ENCODE results near the gene EPHA2. TPM values are rescaled to one million over a fixed set of nuclear protein-coding genes. Genes with fewer than 3 reads are reported as not detected.

Gene EPHA2
- total and polyA plus RNA-seq, 2 experiments from 2014 or later, result 9.8 to 26.2 TPM

- TF ChIP-seq, protein P1, sequence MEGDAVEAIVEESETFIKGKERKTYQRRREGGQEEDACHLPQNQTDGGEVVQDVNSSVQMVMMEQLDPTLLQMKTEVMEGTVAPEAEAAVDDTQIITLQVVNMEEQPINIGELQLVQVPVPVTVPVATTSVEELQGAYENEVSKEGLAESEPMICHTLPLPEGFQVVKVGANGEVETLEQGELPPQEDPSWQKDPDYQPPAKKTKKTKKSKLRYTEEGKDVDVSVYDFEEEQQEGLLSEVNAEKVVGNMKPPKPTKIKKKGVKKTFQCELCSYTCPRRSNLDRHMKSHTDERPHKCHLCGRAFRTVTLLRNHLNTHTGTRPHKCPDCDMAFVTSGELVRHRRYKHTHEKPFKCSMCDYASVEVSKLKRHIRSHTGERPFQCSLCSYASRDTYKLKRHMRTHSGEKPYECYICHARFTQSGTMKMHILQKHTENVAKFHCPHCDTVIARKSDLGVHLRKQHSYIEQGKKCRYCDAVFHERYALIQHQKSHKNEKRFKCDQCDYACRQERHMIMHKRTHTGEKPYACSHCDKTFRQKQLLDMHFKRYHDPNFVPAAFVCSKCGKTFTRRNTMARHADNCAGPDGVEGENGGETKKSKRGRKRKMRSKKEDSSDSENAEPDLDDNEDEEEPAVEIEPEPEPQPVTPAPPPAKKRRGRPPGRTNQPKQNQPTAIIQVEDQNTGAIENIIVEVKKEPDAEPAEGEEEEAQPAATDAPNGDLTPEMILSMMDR (IDR thresholded peaks at IDR 0.05; ENCODE audit: low read depth, low read length), result no peak
- no peaks in the 10 kb centered on the region for H3K9me3 ChIP-seq (ENCODE audit: low read depth)
- H3K4me3 ChIP-seq, result peak overlapping the region; percentile 58
- H3K27ac ChIP-seq, result no peak overlapping the region
- no peaks in the 10 kb centered on the region for H3K27me3 ChIP-seq
- no peak for DNase-seq (ENCODE audit: low read depth in 1 of 2, low spot score in 1 of 2)
- H3K36me3 ChIP-seq, result no peaks in the 10 kb centered on the region
- peaks cover 42% of the 10 kb centered on the region for H3K4me1 ChIP-seq (ENCODE audit: low read depth)
Measured at GRCh38 chr1:16153999-16154673, 1.7 kb downstream of the EPHA2 start.

DNA sequence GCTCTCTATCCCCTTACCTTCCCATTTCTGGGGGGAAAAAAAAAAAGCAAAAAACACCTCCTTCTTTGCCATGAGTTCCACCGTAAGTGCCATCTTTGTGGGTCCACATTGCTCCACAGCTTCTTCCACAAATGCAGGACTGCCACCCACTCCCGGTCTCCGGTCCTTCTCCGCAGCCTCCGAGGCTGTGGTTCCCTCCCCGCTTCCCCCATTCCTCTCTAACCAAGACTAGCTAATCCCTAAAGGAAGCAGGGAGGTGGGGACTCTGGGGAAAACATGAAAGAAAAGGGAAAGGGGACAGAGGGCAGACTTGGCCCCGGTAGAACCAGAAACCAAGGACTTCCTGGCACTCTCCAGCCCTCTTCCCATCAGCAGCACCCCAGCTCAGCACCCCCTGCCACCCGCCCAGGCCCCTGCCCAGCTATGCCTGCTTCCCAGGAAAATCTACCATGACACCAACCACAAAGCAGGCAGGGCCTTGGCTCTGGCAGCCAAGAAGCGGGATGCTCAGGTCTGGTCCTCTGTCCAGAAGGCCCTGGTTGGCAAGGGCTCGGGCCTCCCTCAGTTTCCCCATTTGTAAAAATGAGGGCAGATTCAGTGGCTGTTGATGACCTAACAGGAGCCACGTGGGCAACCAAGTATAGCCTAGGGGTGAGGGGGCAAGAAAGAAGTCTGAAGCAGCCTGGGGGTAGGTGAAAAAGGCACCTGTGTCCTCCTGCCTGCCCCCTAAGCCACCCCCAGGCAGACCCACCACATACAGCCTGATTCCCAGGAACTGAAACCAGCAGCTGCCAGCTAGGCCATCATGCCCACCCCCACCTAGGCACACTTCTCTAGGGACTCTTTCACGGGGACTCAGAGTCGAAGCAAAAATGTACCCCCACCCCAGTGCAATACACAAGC lies 2.5 kb downstream of the EPHA2 start:
- H3K4me1 ChIP-seq (ENCODE audit: low read depth), result peaks cover 42% of the 10 kb centered on the region
- H3K4me3 ChIP-seq, result peak overlapping the region; percentile 58
- DNase-seq (ENCODE audit: low read depth in 1 of 2, low spot score in 1 of 2), result no peak
- TF ChIP-seq, protein P1 (IDR thresholded peaks at IDR 0.05; ENCODE audit: low read depth, low read length), result no peak
- H3K9me3 ChIP-seq (ENCODE audit: low read depth), result no peaks in the 10 kb centered on the region
- no peaks in the 10 kb centered on the region for H3K36me3 ChIP-seq
- no peaks in the 10 kb centered on the region for H3K27me3 ChIP-seq
- no peak overlapping the region for H3K27ac ChIP-seq

DNA sequence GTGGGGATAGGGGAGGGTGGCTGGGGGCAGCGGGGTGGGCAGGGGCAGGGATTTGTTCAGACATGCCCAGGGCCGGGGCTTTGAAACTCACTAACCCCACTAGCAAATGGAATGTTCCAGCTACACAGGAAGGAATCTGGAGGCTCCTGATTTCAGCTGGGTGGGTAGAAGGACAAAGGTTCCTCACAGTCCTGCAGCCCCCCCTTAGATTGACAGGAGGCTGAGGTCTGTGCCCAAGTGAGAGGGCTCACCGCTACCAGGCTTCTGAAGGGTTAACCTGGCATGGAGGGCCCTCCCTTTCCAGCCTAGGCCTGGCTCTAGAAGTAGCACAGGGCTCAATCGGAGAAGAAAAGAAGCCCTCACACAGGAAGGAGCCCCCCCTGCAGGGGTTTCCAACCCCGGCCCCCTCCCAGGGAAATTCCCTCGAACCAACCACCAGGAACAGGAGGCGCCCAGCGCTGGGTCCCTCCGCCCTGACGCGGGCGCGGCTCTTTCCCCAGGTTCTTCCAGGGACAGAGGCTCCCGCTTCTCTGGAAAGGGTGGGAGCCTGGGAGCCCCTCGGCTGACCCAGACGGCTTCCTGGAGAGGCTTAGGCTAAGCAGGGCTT lies 3.3 kb downstream of the EPHA2 start:
- peak in 1 of 2 donors; percentile 34 for DNase-seq (ENCODE audit: low read depth in 1 of 2, low spot score in 1 of 2)
- peaks cover 7% of the 10 kb centered on the region for H3K36me3 ChIP-seq
- H3K9me3 ChIP-seq (ENCODE audit: low read depth), result no peaks in the 10 kb centered on the region
- no peaks in the 10 kb centered on the region for H3K27me3 ChIP-seq
- H3K4me1 ChIP-seq (ENCODE audit: low read depth), result peaks cover 42% of the 10 kb centered on the region
- no peak overlapping the region for H3K4me3 ChIP-seq
- TF ChIP-seq, protein P1 (IDR thresholded peaks at IDR 0.05; ENCODE audit: low read depth, low read length), result no peak
- H3K27ac ChIP-seq, result peak overlapping the region; percentile 11

GRCh38 chr1:16151995-16152384 lies 3.9 kb downstream of the EPHA2 start:
- peak overlapping the region; percentile 11 for H3K27ac ChIP-seq
- H3K27me3 ChIP-seq, result no peaks in the 10 kb centered on the region
- no peak overlapping the region for H3K4me3 ChIP-seq
- peaks cover 7% of the 10 kb centered on the region for H3K36me3 ChIP-seq
- TF ChIP-seq, protein P1 (IDR thresholded peaks at IDR 0.05; ENCODE audit: low read depth, low read length), result no peak
- peaks cover 48% of the 10 kb centered on the region for H3K4me1 ChIP-seq (ENCODE audit: low read depth)
- H3K9me3 ChIP-seq (ENCODE audit: low read depth), result no peaks in the 10 kb centered on the region
- no peak for DNase-seq (ENCODE audit: low read depth in 1 of 2, low spot score in 1 of 2)

DNA sequence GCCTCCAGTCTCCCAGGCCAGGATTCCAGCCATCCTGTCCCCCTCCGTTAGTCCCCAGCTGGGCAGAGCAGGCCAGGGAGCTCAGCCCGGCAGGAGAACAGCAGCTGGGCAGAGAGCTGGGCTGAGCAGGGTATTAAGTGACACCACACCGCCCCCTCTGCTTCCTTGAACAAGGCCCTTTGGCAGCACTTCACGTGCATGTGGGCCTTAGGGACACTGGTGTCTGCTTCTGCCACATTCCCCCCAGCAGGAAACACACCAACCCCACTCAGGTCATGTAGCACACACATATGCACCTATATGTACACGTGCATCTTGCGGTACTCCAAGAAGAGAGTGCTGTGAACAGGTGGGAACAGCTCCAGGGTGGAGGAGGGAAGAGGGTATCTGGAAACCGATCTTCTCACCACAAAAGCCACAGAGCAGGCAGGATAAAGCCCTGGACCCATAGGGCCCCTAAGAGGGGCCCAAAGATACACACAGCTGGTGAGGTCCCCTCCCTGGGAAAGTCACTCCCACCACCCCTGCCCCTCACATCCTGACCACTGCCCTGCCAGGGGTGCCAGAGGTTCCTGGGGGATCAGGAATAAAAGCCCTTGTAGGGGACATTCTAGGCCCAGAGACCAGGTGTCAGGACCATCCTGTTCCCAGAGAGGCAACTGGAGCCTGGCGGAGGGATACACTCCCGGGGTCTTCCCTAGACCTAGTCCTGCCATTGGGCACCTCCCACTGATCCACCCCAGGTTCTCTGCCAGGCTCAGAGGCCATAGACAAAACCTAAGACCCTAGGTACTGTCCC lies 4.5 kb downstream of the EPHA2 start:
- peaks cover 7% of the 10 kb centered on the region for H3K36me3 ChIP-seq
- H3K27me3 ChIP-seq, result no peaks in the 10 kb centered on the region
- DNase-seq (ENCODE audit: low read depth in 1 of 2, low spot score in 1 of 2), result peak in 1 of 2 donors; percentile 48
- no peak overlapping the region for H3K4me3 ChIP-seq
- no peaks in the 10 kb centered on the region for H3K9me3 ChIP-seq (ENCODE audit: low read depth)
- peaks cover 51% of the 10 kb centered on the region for H3K4me1 ChIP-seq (ENCODE audit: low read depth)
- H3K27ac ChIP-seq, result peak overlapping the region; percentile 11
- TF ChIP-seq, protein P1 (IDR thresholded peaks at IDR 0.05; ENCODE audit: low read depth, low read length), result no peak

All from cardiac muscle cell (in vitro differentiated cells and primary cell).